GM18907 (cell line): ENCODE results near the gene FBXO47.

ENCODE experiments used
- ATAC-seq: cut with Tn5 transposase; IDR thresholded peaks from one replicate; pipeline ENCODE4 v1.9.1; 2021; ENCODE audit warnings: mild to moderate bottlenecking, moderate library complexity; ENCODE audit not compliant: unreplicated experiment

FBXO47 gene, protein sequence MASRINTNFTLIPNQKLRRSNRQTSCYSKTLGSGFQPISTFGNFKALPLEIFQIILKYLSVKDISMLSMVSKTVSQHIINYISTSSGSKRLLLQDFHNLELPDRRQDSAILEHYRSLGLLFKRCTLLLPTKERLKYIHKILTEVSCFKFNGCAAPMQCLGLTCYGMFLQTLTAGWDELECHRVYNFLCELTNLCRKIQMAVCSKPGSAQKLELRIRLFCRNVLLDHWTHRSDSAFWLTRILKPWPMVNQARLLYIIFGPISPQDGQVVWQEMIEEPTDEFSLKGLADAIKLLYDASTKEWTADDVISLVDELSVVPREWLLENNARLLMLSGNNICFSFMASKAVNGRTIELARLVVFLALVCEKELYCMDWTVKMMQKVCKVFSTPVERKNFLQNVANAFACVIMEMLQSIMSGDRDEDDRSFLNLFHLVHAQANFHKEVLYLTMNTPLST

GRCh38 chr17:38967290-38967738 is at the start of gene FBXO47:
Gene FBXO47 (minus strand): TSS chr17:38967403. CDS start chr17:38963025, 4,378 bp downstream.
- no peak for ATAC-seq

- ATAC-seq, result no peak
These were observed 49.3 kb upstream of the FBXO47 start for GRCh38 chr17:39016193-39017153.

DNA sequence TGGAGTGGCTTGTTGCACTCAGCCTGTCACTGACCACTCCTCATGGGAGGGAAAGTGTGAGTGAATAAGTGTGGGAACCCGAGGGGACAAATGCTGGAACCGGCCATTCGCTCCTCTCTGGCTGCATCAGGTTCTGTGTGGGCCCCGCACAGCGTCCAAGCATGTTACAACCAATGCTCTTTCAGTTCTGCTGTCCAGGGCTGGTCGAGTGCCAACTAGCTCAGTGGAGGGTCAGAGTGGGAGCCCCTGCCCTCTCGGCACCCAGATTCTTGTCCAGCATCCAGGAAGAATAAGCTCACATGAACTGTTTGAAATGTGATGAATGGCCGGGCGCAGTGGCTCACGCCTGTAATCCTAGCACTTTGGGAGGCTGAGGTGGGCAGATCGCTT is 48.3 kb upstream of the FBXO47 start:
- no peak for ATAC-seq

DNA sequence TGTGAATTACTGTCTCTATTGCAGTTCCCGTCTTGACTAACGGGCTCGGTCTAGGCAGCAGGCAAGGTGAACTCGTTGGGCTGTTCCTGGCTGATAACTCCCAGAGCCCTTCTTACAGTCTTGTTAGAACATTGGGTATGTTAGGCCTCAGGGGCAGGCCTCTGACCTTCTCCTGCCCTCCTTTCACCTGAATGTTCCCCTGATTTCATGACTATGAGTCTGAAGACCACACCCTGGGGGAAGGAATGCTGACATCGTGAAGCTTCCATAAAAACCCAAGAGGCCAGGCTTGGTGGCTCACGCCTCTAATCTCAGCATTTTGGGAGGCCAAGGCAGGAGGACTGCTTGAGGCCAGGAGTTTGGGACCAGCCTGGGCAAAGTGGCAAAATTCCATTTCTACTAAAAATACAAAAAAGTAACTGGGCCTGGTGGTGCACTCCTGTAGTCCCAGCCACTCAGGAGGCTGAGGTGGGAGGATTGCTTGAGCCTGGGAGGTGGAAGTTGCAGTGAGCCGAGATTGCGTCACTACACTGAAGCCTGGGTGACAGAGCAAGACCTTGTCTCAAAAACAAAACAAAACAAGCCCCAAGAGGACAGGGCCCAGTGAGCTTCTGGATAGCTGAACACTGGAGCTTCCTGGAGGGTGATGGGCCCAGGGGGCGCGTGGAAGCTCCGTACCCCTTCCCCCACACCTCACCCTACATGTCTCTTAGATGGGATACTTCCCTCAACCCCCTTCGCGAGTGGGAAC is 47.8 kb upstream of the FBXO47 start:
- ATAC-seq, result no peak

DNA sequence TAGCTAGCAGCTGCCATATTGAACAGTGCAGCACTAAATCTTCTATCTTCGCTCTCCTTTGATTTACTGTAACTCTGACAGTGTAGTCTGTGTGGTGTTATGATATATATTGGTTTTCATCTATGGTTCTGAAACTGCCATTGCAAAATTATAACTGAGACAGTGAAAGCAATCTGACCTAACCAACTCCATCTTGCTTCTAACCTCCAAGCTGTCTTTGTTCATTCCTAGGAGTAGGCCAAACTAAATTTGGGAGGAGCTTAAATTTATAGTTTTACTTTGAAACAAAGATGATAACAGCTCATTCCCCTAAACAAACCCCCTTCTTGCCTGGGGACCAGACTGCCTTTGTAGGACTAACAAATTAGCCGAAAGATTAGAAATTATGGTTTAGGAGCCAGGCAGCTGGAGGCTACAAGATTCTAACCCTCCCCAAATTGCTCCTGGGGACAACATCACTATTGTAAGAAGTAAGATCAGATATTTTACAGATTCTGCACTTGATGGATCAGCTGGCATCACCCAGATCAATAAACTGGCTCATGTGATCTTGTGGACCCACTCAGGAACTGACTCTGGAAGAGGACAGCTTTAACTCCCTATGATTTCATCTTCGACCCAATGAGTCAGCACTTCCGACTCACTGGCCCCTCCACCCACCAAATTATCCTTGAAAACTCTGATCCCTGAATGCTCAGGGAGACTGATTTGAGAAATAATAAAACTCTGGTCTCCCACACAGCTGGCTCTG is 47.0 kb upstream of the FBXO47 start:
- no peak for ATAC-seq

DNA sequence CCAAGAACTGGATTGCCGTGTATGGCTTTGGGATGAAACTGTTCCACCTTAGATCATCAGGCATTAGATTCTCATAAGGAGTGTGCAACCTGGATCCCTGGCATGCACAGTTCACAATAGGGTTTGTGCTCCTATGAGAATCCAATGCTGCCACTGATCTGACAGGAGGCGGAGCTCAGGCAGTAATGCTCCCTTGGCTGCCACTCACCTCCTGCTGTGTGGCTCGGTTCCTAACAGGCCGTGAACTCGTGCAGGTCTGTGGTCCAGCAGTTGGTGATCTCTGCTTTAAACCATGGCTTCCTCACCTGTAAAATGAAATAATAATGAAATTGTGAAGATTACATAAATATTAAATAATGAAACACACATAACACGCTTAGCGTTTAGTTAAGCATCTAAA is 45.5 kb upstream of the FBXO47 start:
- ATAC-seq, result no peak

GRCh38 chr17:39011907-39012468 is 44.8 kb upstream of the FBXO47 start:
- ATAC-seq, result no peak

DNA sequence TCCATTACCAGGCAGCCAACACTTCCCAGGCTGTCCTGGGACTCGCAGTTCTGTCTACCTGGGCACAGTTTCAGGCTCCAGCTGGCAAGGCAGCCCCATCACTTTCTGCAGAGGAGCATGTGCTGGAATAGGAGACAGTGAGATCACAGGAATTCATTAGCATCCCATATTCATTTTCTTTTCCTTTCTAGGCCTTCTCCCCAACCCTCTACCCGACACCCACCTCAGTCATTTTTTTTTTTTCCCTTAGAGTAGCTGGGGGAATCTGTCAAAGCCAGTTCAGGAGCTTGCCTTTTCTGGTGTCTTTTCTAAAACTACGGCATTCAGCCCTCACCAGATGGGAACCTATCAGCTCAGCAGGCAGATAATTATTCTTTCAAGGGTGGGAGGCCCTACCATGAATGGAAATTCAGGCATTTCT is 42.4 kb upstream of the FBXO47 start:
- ATAC-seq, result no peak

DNA sequence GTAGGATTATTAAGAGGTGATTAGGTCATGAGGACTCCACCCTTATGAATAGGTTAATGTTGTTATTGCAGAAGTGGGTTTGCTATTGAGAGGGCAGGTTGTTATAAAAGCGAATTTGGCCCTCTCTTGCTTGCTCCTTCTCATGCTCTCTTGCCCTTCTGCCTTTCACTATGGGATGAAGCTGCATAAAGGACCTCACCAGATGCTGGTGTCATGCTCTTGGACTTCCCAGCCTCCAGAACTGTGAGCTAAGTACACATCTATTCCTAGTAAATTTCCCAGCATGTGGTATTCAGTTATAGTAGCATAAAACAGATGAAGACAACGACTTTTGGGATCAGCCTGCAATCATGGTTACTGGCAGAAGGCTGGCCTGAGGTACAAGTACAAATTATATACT is 41.4 kb upstream of the FBXO47 start:
- ATAC-seq, result no peak

- ATAC-seq, result no peak
These were observed 36.0 kb upstream of the FBXO47 start for GRCh38 chr17:39002991-39003715.

GRCh38 chr17:39001703-39002637 is 34.8 kb upstream of the FBXO47 start:
- no peak for ATAC-seq

- ATAC-seq, result no peak
These were observed 32.9 kb upstream of the FBXO47 start for GRCh38 chr17:39000021-39000601.

- ATAC-seq, result no peak
These were observed 29.6 kb upstream of the FBXO47 start for GRCh38 chr17:38996660-38997337.

- no peak for ATAC-seq
These were observed 26.8 kb upstream of the FBXO47 start for GRCh38 chr17:38994026-38994425.

- ATAC-seq, result no peak
These were observed 17.5 kb upstream of the FBXO47 start for GRCh38 chr17:38984666-38985065.

- no peak for ATAC-seq
These were observed 15.9 kb upstream of the FBXO47 start for GRCh38 chr17:38982858-38983746.
